SK-N-SH (cell line): Measurements from ENCODE around the gene ZNF628. TPM values are rescaled to one million over a fixed set of nuclear protein-coding genes. Genes with fewer than 3 reads are reported as not detected.

Experiments used
- CTCF ChIA-PET: fragments of 300-600, 350-600 bp; formaldehyde crosslinking; extraction: SDS; loops from one replicate; lab custom pipeline; 2021; lab: Yijun Ruan, JAX
- POLR2A ChIA-PET: fragments of 350-600 bp; sonication (Branson Sonifier 250); formaldehyde crosslinking; extraction: SDS; loops from one replicate; lab custom pipeline; 2020; ENCODE audit warnings: antibody characterized with exemption, inconsistent platforms; lab: Yijun Ruan, JAX
- DNase-seq: peaks from one replicate; pipeline ENCODE4 v3.0.0; 2012
- H2AFZ ChIP-seq: fragments of 200-600 bp; sonication (generic); 2 replicates; pipeline ENCODE4 v1.8.1; 2016; ENCODE audit warnings: antibody characterized with exemption, mild to moderate bottlenecking, low read depth
- H3F3A ChIP-seq: fragments of 200-600 bp; sonication (generic); replicated peaks from 2 replicates; pipeline ENCODE3; 2016; ENCODE audit warnings: antibody characterized with exemption, mild to moderate bottlenecking; ENCODE audit not compliant: insufficient read depth
- H3K27ac ChIP-seq, 2 experiments: fragments of 200-500 bp in 1 of 2; fragments of 200-600 bp in 1 of 2; sonication (Bioruptor generic) in 1 of 2; sonication (generic), shearing (Covaris generic) in 1 of 2; 2 replicates each; pipeline versions ENCODE4 v1.5.1 to v1.6.1; 2014 to 2016; ENCODE audit warnings: low read depth in 2 of 2, inconsistent platforms in 1 of 2, low read length in 1 of 2, mild to moderate bottlenecking in 1 of 2, mixed read lengths in 1 of 2
- H3K27me3 ChIP-seq: fragments of 200-600 bp; sonication (generic), shearing (Covaris generic); 2 replicates; pipeline ENCODE4 v1.6.1; 2016; ENCODE audit warnings: mixed run types; ENCODE audit not compliant: insufficient read depth
- H3K36me3 ChIP-seq, 2 experiments: fragments of 200-500 bp in 1 of 2; fragments of 200-600 bp in 1 of 2; sonication (Bioruptor generic) in 1 of 2; sonication (generic) in 1 of 2; replicated peaks in 1 of 2; 2 replicates each; pipeline versions ENCODE3 to v1.5.1; 2014 to 2016; ENCODE audit warnings: low read length in 1 of 2, mild to moderate bottlenecking in 1 of 2; ENCODE audit not compliant: insufficient read depth in 2 of 2, control insufficient read depth in 1 of 2
- H3K4me1 ChIP-seq, 2 experiments: fragments of 200-500 bp in 1 of 2; fragments of 200-600 bp in 1 of 2; sonication (Bioruptor generic) in 1 of 2; sonication (generic), shearing (Covaris generic) in 1 of 2; 2 replicates each; pipeline versions ENCODE4 v1.5.1 to v1.6.1; 2014 to 2016; ENCODE audit warnings: low read depth in 1 of 2, low read length in 1 of 2, mixed run types in 1 of 2; ENCODE audit not compliant: insufficient read depth in 2 of 2, control insufficient read depth in 1 of 2
- H3K4me2 ChIP-seq: fragments of 200-600 bp; sonication (generic), shearing (Covaris generic); 2 replicates; pipeline ENCODE4 v1.6.1; 2017; ENCODE audit warnings: mixed run types
- H3K4me3 ChIP-seq, 2 experiments: fragments of 200-500 bp in 1 of 2; fragments of 200-600 bp in 1 of 2; sonication (Bioruptor generic) in 1 of 2; sonication (generic), shearing (Covaris generic) in 1 of 2; 2 replicates each; pipeline versions ENCODE4 v1.5.1 to v1.8.1; 2014 to 2016; ENCODE audit warnings: low read depth in 2 of 2, inconsistent platforms in 1 of 2, low read length in 1 of 2, mild to moderate bottlenecking in 1 of 2, mixed read lengths in 1 of 2, moderate library complexity in 1 of 2
- H3K79me2 ChIP-seq: fragments of 200-600 bp; sonication (generic); 2 replicates; pipeline ENCODE4 v1.8.1; 2017; ENCODE audit warnings: mild to moderate bottlenecking; ENCODE audit not compliant: insufficient read depth
- H3K9ac ChIP-seq: fragments of 200-600 bp; sonication (generic); 2 replicates; pipeline ENCODE4 v1.6.1; 2017; ENCODE audit warnings: mixed run types
- H3K9me2 ChIP-seq: fragments of 200-600 bp; sonication (generic); 2 replicates; pipeline ENCODE4 v1.6.1; 2017; ENCODE audit warnings: mixed run types
- H3K9me3 ChIP-seq: fragments of 200-600 bp; sonication (generic); 2 replicates; pipeline ENCODE4 v1.6.1; 2017; ENCODE audit warnings: mixed run types, mild to moderate bottlenecking, moderate library complexity
- H4K20me1 ChIP-seq: fragments of 200-600 bp; sonication (generic); 2 replicates; pipeline ENCODE4 v1.6.1; 2017; ENCODE audit warnings: mild to moderate bottlenecking, mixed run types; ENCODE audit not compliant: insufficient read depth
- CTCF ChIP-seq: fragments of 200-600 bp; sonication (generic); IDR thresholded peaks from 2 replicates; pipeline ENCODE4 v1.6.1; 2017; ENCODE audit warnings: antibody characterized with exemption, mild to moderate bottlenecking, moderate library complexity
- EP300 ChIP-seq, 2 experiments: IDR thresholded peaks; 2 replicates each; pipeline versions ENCODE4 v1.4.0 to v1.6.1; 2012; ENCODE audit warnings: borderline replicate concordance in 1 of 2, low read depth in 1 of 2, low read length in 1 of 2
- EZH2phosphoT487 ChIP-seq: fragments of 200-600 bp; sonication (generic); IDR thresholded peaks from 2 replicates; pipeline ENCODE4 v1.6.1; 2017; ENCODE audit warnings: low read depth, mixed run types, mild to moderate bottlenecking, antibody characterized with exemption, moderate library complexity, borderline replicate concordance
- FOXJ3 ChIP-seq: sonication (generic); formaldehyde crosslinking; IDR thresholded peaks from 2 replicates; pipeline ENCODE4 v1.5.1; 2020; ENCODE audit warnings: mild to moderate bottlenecking, missing genetic modification reagents
- GATA2 ChIP-seq: sonication (generic); formaldehyde crosslinking; IDR thresholded peaks from 2 replicates; pipeline ENCODE4 v1.5.0; 2020; ENCODE audit warnings: mild to moderate bottlenecking, missing genetic modification reagents
- MAX ChIP-seq: IDR thresholded peaks from 2 replicates; pipeline ENCODE4 v1.4.0; 2012; ENCODE audit warnings: low read depth
- MXI1 ChIP-seq: IDR thresholded peaks from 2 replicates; pipeline ENCODE4 v1.6.1; 2012; ENCODE audit warnings: mild to moderate bottlenecking, low read depth, low read length, improper control_type of control experiment
- NFIC ChIP-seq: IDR thresholded peaks from 2 replicates; pipeline ENCODE4 v1.4.0; 2012; ENCODE audit warnings: borderline replicate concordance
- POLR2AphosphoS5 ChIP-seq: IDR thresholded peaks from 2 replicates; pipeline ENCODE4 v1.6.1; 2012; ENCODE audit warnings: low read depth, low read length
- RAD21 ChIP-seq: IDR thresholded peaks from 2 replicates; pipeline ENCODE4 v1.6.1; 2012; ENCODE audit warnings: mild to moderate bottlenecking, low read length
- REST ChIP-seq: IDR thresholded peaks from 2 replicates; pipeline ENCODE4 v1.6.1; 2012; ENCODE audit warnings: mild to moderate bottlenecking, low read depth, low read length, moderate library complexity
- RFX5 ChIP-seq: IDR thresholded peaks from 2 replicates; pipeline ENCODE4 v1.6.1; 2012; ENCODE audit warnings: mild to moderate bottlenecking, improper control_type of control experiment, low read length
- SIN3A ChIP-seq: IDR thresholded peaks from 2 replicates; pipeline ENCODE4 v1.6.1; 2012; ENCODE audit warnings: low read depth, mild to moderate bottlenecking, low read length, moderate library complexity, borderline replicate concordance
- SMC3 ChIP-seq: IDR thresholded peaks from 2 replicates; pipeline ENCODE4 v1.6.1; 2012; ENCODE audit warnings: low read depth, low read length, improper control_type of control experiment
- TCF12 ChIP-seq: IDR thresholded peaks from 2 replicates; pipeline ENCODE4 v1.4.0; 2012
- USF2 ChIP-seq: fragments of 150-350 bp; IDR thresholded peaks from 2 replicates; pipeline ENCODE4 v1.6.1; 2017; ENCODE audit warnings: antibody characterized with exemption, low read length, low read depth, borderline replicate concordance
- WGBS: methylation state at CpG from one replicate; pipeline ENCODE4 v1.1.6; 2017; ENCODE audit warnings: low lambda C conversion rate; 5-methylcytosine and 5-hydroxymethylcytosine counted together
- polyA plus RNA-seq, 3 experiments: library from polyadenylated mRNA; depleted of rRNA; stranded (reverse); fragments of >200 nt; gene quantifications; 2 replicates each; pipeline ENCODE4 v1.2.3, GENCODE V29; 2012
- TF ChIP-seq, protein P1 (sequence below): IDR thresholded peaks from 2 replicates; pipeline ENCODE4; 2012

ZNF628 gene
- polyA plus RNA-seq, 1 of the 3 experiments (the other 2 are of a cell fraction), result 1.6 TPM

DNA sequence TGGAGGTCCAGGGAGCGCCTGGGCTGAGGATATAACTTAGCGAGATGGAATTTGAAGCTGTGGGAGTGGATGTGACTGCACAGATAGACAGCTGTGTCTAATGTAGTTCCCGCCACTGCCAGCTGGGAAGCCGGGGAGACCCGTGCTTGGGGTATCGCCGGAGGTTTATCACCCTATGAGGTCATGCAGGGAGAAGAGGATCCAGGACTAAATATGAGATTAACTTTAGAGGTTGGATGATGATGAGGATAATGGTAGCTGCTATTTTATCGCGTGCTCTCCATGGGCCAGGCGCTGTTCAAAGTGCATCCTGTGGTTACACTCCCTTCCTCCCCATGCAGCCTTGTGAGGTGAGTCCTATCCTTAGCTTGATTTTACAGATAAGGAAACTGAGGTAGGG lies 31.7 kb downstream of the ZNF628 start:
- TF ChIP-seq NFIC, result no peak
- TF ChIP-seq REST, result no peak
- no peak for TF ChIP-seq SMC3
- Histone ChIP-seq H3K79me2 (no peaks in the 10 kb centered on the region), H3K36me3 (no peaks in the 10 kb centered on the region), H3K4me2 (no peak overlapping the region), H3K27ac (no peak overlapping the region), H3K9me2 (no peaks in the 10 kb centered on the region), H3K4me3 (no peak overlapping the region), H3K9ac (no peak overlapping the region), H3K27me3 (no peaks in the 10 kb centered on the region), H3F3A (no peaks in the 10 kb centered on the region), H2AFZ (no peak overlapping the region), H4K20me1 (no peaks in the 10 kb centered on the region), H3K9me3 (no peaks in the 10 kb centered on the region), H3K4me1 (peaks cover 0 to 2% of the 10 kb centered on the region in 2 experiments; a peak in 1 of 4 replicates)
- WGBS, result 75% methylated on average over 10 of the region's 10 CpGs
- ChIA-PET CTCF (interaction anchor here (0.9 to 5.4 kb wide), 6 partner anchors 9 to 367 kb away, joined by 3 to 28 read pairs (median 3); no protein-coding TSS in a partner anchor), POLR2A (interaction anchor here (0.5 kb wide), 1 partner anchor 69 kb away, joined by 4 read pairs; no protein-coding TSS in a partner anchor)
- no peak for DNase-seq

GRCh38 chr19:55516878-55517620 lies 40.6 kb downstream of the ZNF628 start:
- CTCF ChIA-PET, result interaction anchor here (0.5 to 2.2 kb wide), 31 partner anchors 9 to 115 kb away, joined by 3 to 30 read pairs (median 3); partner anchors contain the start of genes FIZ1, ZNF524, ZNF784 and ZNF865
- Histone ChIP-seq H3K4me1 (peaks cover 0 to 11% of the 10 kb centered on the region in 2 experiments; a peak in 1 of 4 replicates), H4K20me1 (no peaks in the 10 kb centered on the region), H3K27ac (peak overlapping the region; percentile 38 to 39; a peak in 1 of 4 replicates), H3K36me3 (no peaks in the 10 kb centered on the region), H3K27me3 (no peaks in the 10 kb centered on the region), H3K4me3 (peak overlapping the region; percentile 46 to 54), H2AFZ (peak overlapping the region; percentile 66; the same call in 1 of the 2 replicates), H3K9me3 (no peaks in the 10 kb centered on the region), H3F3A (peaks cover 4% of the 10 kb centered on the region), H3K9me2 (no peaks in the 10 kb centered on the region), H3K9ac (no peak overlapping the region), H3K4me2 (peak overlapping the region; percentile 76), H3K79me2 (no peaks in the 10 kb centered on the region)
- POLR2A ChIA-PET, result interaction anchor here (0.5 to 1.0 kb wide), 3 partner anchors 70 to 114 kb away, joined by 3 read pairs; partner anchors contain the start of gene FIZ1
- DNase-seq, result peak; percentile 100
- 14% methylated on average over 47 of the region's 61 CpGs for WGBS
- TF ChIP-seq RFX5 (peak; percentile 99), SIN3A (no peak), EZH2phosphoT487 (no peak), USF2 (no peak), FOXJ3 (CRISPR knock-in tag) (no peak; the same call in none of the 2 replicates), MAX (0 out of 2 replicates have a peak, but pooled peaks have one; percentile 46), EP300 (IDR thresholded peaks at IDR 0.05; ENCODE audit: borderline replicate concordance in 1 of 2, low read depth in 1 of 2, low read length in 1 of 2) (no peak), TCF12 (no peak), CTCF (peak; percentile 83), RAD21 (peak; percentile 91), GATA2 (CRISPR knock-in tag) (no peak), NFIC (no peak), POLR2AphosphoS5 (no peak), MXI1 (peak; percentile 57; the same call in 1 of the 2 replicates)
- TF ChIP-seq, protein P1, sequence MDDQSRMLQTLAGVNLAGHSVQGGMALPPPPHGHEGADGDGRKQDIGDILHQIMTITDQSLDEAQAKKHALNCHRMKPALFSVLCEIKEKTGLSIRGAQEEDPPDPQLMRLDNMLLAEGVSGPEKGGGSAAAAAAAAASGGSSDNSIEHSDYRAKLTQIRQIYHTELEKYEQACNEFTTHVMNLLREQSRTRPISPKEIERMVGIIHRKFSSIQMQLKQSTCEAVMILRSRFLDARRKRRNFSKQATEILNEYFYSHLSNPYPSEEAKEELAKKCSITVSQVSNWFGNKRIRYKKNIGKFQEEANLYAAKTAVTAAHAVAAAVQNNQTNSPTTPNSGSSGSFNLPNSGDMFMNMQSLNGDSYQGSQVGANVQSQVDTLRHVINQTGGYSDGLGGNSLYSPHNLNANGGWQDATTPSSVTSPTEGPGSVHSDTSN, result no peak
